Embryonic facial prominence (tissue), 1 donor: ENCODE results near the gene CMIP.
A peak's percentile ranks its signal among the peaks of the same experiment; 100 is the strongest.
"Not testable (repeated sequence)": the region's sequence is repeated elsewhere in the genome, so short reads cannot be mapped to it uniquely, and the experiment has no call there.

Source experiments
- DNase-seq: peaks from one replicate; pipeline ENCODE4 v3.0.0-alpha.2; 2016; ENCODE audit errors: extremely low spot score

Gene CMIP

DNA sequence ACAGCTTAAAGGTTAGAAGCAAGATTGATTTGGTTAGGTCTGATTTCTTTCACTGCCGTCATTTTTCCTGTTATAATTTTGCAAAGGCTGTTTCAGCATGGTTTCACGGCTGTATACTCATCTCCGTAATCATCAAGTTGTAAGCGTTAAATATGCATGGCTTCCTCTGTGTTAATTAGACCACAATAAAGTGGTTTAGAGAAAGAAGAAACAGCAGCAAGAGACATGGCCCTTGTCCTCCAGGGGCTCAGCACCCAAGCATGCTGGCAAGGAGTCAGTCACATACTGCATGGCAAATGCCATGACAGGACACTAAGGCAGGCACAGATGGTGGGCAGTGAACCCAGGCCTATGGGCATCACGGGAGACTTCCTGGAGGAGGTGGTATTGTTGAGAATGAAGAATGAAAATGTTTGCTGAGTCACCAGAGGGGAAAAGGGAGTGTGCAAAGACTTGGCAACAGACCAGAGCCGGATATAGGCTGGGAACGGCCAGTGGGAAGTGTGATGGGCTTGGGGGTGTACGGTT is 273.1 kb downstream of the CMIP start:
- DNase-seq: no peak

GRCh38 chr16:81718637-81719036 is 274.0 kb downstream of the CMIP start:
- no peak for DNase-seq

GRCh38 chr16:81719993-81720392 is 275.4 kb downstream of the CMIP start:
- no peak for DNase-seq

DNA sequence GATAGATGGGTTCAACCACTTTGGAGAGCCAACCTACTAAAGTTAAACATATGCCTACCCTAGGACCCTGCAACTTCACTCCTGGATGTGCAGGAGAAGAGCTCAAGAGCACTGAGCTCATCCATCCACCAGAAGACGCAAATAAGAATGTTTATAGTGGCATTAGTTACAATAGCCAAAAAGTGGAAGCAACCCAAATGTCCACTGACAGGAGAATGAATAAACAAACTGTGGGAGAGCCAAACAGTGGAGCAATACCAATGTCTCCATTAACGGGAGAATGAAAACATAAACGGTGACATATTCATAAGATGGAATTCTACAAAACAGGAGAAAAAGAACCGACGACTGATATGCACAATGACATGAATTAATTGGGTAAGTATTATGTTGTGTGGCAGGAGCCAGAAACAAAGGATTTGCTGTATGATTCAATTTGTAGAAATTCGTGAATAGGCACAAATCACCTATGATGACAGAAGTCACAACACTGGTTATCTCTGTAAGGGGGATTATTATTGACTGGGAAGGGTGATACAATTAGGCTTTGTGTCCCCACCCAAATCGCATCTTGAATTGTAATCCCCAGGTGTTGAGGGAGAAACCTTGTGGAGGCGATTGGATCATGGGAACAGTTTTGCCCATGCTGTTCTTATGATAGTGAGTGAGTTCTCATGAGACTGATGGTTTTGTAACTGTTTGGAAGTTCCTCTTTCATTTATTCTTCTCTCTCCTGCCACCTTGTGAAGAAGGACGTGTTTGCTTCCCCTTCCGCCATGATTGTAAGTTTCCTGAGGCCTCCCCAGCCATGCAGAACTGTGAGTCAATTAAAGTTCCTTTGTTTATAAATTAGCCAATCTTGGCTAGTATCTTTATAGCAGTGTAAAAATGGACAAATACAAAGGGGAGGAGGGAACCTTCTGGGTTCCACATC is 276.6 kb downstream of the CMIP start:
- DNase-seq: no peak

DNA sequence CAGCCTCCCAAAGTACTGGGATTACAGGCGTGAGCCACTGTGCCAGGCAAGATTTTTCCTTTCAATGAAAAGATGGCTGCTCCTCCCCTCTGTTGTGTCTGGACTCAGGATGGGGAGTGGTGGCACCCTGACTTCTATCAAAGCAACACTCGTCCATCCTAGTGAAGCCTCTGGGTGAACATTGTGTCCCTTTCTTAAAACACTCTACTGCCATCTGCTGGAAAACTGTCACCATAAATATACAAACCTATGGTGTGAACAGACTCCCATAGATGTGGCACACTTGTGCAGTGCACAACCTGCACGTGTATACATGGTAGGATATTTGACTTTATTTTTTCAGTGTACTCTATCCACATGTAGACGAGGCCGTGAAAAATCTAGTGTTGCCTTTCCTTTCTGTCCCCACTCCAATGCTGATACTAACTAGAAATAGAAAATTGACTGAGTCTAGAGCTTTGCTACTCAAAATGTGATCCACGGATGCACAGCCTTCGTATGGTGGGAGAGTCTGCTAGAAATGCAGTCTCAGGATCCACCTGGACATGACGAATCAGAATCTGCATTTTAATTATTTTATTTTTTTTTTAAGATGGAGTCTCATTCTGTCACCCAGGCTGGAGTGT is 278.6 kb downstream of the CMIP start:
- DNase-seq: peak; percentile 80

- DNase-seq: no peak
Measured at GRCh38 chr16:81728435-81728834, 283.8 kb downstream of the CMIP start.

DNA sequence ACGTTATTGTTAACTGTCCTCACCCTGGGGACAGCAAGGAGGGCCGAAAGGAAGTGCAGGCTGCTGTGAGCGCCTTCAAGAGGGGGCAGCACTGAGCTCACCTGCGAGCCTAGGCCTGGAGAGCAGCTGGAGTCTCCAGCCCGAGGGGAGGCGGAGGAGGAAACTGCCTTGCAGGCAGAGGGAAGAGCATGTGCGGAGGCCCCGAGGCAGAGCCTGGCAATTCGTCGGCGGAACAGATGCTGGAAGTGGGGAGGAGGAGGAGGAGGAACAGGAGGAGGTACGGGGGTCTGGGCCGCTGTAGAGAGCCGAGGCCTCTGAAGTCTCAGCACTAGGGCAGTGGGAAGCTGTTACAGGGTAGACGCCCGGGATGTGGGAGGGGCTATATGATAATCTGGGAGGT is 284.8 kb downstream of the CMIP start:
- no peak for DNase-seq

GRCh38 chr16:81730090-81731051 is 285.8 kb downstream of the CMIP start:
- DNase-seq: peak; percentile 81

DNA sequence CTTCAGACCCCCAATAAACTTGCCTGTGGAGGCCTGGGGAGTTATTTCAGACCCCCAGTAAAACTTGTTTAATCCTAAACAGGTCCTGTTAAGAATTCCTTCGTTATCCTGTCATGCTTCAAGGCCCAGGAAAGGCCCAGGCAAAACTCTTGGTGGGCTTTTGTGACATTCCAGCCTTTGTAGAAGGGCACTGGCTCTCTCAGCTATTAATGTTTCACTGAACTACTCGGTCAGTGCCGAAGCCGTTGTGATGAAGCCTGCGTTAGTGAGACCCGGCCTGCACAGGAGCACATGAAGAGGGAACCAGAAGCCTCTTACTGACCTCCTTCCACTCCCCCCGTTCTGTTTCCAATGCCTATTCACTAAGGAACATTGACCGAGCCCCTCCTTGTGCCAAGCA is 287.0 kb downstream of the CMIP start:
- DNase-seq: no peak

GRCh38 chr16:81732699-81733098 is 288.1 kb downstream of the CMIP start:
- no peak for DNase-seq

- no peak for DNase-seq
Measured at GRCh38 chr16:81733295-81733694, 288.7 kb downstream of the CMIP start.

DNA sequence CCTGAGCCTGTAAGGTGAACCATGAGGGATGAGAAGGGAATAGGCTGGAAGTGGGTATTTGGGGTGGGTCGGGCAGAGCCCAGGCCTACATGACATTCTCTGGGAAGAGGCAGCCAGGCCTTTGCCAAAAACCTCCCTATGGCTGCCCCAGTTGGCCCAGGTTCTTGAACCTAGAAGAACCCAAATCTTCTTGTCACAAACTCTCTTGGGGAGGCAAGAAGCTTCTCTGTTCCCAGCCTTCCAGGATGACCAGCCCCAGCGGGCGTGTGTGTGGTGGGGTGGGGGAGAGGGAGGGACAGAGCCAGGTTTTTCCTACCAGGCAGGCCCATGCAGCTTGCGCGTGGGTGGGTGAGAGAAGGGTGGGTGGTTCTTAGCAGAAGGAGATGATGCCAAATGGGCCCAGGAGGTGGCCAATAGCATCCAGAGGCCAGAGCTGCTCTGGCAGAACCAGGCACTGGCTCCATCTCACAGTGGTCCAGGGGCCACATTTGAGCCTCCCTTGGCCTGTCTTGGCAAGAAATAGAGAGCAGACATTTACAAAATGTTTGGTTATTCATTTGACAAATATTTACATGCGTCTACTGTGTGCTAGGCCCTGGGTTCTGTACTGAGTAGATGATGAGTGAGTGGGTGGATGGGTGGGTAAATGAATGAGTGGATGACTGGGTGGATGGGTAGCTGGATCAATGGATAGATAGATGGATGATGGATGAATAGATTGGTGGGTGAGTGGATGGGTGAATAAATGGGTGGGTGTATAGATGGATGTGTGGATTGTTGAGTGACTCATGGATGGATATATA is 290.2 kb downstream of the CMIP start:
- no peak for DNase-seq

GRCh38 chr16:81737885-81738536 is 293.4 kb downstream of the CMIP start:
- peak; percentile 56 for DNase-seq

DNA sequence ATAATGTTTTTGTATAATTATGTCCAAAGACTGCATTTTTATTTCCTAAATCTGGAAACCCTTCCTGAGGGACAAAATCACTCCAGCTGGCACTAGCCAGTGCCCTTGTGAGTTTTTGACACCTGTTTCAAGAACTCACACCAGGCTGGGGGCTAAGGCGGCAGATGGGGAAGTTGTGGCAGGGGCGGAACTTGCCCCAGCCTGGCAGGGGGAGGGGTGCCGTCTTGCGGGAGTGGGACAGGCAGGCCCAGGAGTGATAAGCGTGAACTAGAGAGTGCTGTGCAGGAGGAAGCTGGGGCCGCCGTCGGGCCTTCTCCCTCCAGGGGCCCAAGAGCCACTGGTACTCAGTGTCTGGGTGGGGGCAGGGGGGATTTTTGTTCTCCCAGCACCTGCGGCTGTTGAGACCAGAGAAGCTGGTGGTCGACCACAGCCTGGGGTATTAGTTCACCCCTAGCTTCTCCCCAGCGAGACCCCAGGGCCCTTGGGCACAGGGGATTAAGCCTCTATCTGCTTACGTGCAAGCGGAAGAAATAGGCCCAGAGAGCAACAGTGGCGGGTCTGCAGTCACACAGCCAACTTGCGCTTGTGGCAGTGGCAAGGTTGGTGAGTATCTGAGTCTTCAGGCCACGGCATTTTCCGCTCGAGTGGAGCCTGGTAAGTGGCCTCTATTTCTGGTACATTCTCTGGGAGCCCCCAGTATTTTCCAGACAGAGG is 294.3 kb downstream of the CMIP start:
- DNase-seq: no peak

DNA sequence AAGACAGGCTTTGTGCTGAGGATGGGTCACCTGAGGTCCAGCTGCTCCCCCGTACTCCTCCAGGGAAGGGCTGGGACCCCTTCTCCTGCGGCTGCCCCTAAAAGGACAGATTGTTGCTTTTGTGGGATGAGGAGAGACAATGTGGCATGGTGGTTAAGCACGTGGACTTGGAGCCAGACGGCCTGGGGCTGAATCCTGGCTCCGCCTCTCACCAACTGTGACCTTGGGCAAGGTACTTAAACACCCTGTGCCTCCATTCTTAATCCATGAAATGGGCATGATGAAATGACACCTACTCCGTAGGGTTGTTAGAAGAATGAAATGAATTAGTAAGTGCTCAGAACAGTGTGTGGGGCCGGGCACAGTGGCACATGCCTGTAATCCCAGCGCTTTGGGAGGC is 294.9 kb downstream of the CMIP start:
- no peak for DNase-seq

- no peak for DNase-seq
Measured at GRCh38 chr16:81740169-81740568, 295.6 kb downstream of the CMIP start.

GRCh38 chr16:81741430-81741770 is 296.8 kb downstream of the CMIP start:
- not testable (repeated sequence) for DNase-seq

- no peak for DNase-seq
Measured at GRCh38 chr16:81744385-81744784, 299.8 kb downstream of the CMIP start.

DNA sequence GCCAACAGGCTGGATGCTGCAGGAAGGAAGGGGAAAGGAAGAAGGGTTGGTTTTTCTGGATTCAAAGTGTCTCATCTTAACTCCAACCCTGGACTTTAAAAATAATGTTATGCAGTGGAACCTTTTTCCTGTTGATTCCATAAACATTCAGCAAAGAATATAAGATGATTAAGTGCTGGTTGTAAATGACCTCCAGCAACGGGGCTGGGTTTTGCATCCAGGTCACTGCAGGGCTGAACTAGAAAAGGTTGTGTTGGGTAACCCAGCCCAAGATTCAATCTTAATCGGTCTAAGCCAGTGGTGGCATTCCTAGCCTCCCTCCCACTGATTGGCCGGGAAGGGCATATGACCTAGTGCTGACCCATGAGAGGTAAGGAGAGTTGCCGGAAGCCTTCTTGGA is 300.3 kb downstream of the CMIP start:
- DNase-seq: no peak
